Uterus (tissue), 2 donors: Measurements from ENCODE around the gene PTPRN2.

ENCODE experiments used
- CTCF ChIP-seq, 4 experiments: fragments of 200-600 bp in 2 of 4; fragments of 450-650 bp in 2 of 4; sonication (generic) in 2 of 4; IDR thresholded peaks; one replicate each; pipeline ENCODE4 v1.5.1; 2016 to 2019; ENCODE audit warnings: antibody characterized with exemption in 4 of 4, mild to moderate bottlenecking in 2 of 4, moderate library complexity in 1 of 4
- POLR2A ChIP-seq, 2 donors: fragments of 450-650 bp; IDR thresholded peaks; one replicate each; pipeline ENCODE4 v1.6.1; 2016; ENCODE audit warnings: antibody characterized with exemption in 2 of 2, mild to moderate bottlenecking in 1 of 2, moderate library complexity in 1 of 2

GRCh38 chr7:157544980-157545680, 1042.5 kb downstream of the PTPRN2 start:
- TF ChIP-seq CTCF (IDR thresholded peaks at IDR 0.05) (no peak), POLR2A (IDR thresholded peaks at IDR 0.05) (no peak)
